HEK293T (cell line): ENCODE data around the gene WDR73.

ENCODE experiments used
- CTCF ChIA-PET: fragments of 350-600 bp; formaldehyde crosslinking; extraction: SDS; loops from one replicate; lab custom pipeline; 2021; ENCODE audit warnings: antibody characterized with exemption, inconsistent platforms; lab: Yijun Ruan, JAX
- POLR2A ChIA-PET: fragments of 350-600 bp; formaldehyde crosslinking; extraction: SDS; loops from one replicate; lab custom pipeline; 2020; ENCODE audit warnings: antibody characterized with exemption, inconsistent platforms; lab: Yijun Ruan, JAX
- DNase-seq: peaks from one replicate; pipeline ENCODE4 v3.0.0; 2012; ENCODE audit warnings: mixed read lengths; ENCODE audit errors: extremely low spot score
- ARNT ChIP-seq: fragments of 450-650 bp; IDR thresholded peaks from 2 replicates; pipeline ENCODE4 v1.6.1; 2017; ENCODE audit warnings: mild to moderate bottlenecking
- BHLHE40 ChIP-seq: fragments of 450-650 bp; IDR thresholded peaks from 2 replicates; pipeline ENCODE4 v1.6.1; 2016; ENCODE audit warnings: mild to moderate bottlenecking, moderate library complexity, borderline replicate concordance
- CTBP1 ChIP-seq: fragments of 450-650 bp; IDR thresholded peaks from 2 replicates; pipeline ENCODE4 v1.6.1; 2016; ENCODE audit warnings: borderline replicate concordance
- ELF4 ChIP-seq: fragments of 450-650 bp; IDR thresholded peaks from 2 replicates; pipeline ENCODE4 v1.6.1; 2017; ENCODE audit warnings: antibody characterized with exemption
- FOXA1 ChIP-seq: fragments of 450-650 bp; IDR thresholded peaks from 2 replicates; pipeline ENCODE4 v1.6.1; 2016; ENCODE audit warnings: mild to moderate bottlenecking
- FOXK2 ChIP-seq: fragments of 450-650 bp; IDR thresholded peaks from 2 replicates; pipeline ENCODE4 v1.6.1; 2016; ENCODE audit warnings: mild to moderate bottlenecking
- FOXM1 ChIP-seq: fragments of 450-650 bp; IDR thresholded peaks from 2 replicates; pipeline ENCODE4 v1.6.1; 2017; ENCODE audit warnings: mild to moderate bottlenecking, borderline replicate concordance
- HDGF ChIP-seq: fragments of 450-650 bp; IDR thresholded peaks from 2 replicates; pipeline ENCODE4 v1.6.1; 2017; ENCODE audit warnings: antibody characterized with exemption, borderline replicate concordance
- L3MBTL2 ChIP-seq: fragments of 450-650 bp; conservative IDR thresholded peaks from 2 replicates; pipeline ENCODE4 v1.6.1; 2016; ENCODE audit warnings: mild to moderate bottlenecking
- LEF1 ChIP-seq: fragments of 450-650 bp; IDR thresholded peaks from 2 replicates; pipeline ENCODE4 v1.6.1; 2017; ENCODE audit warnings: mild to moderate bottlenecking, borderline replicate concordance
- NFRKB ChIP-seq: fragments of 450-650 bp; IDR thresholded peaks from 2 replicates; pipeline ENCODE4 v1.6.1; 2016; ENCODE audit warnings: mild to moderate bottlenecking, moderate library complexity
- PKNOX1 ChIP-seq: fragments of 450-650 bp; IDR thresholded peaks from 2 replicates; pipeline ENCODE4 v1.6.1; 2016
- SP1 ChIP-seq: fragments of 450-650 bp; IDR thresholded peaks from 2 replicates; pipeline ENCODE4 v1.6.1; 2017
- SUZ12 ChIP-seq: fragments of 450-650 bp; IDR thresholded peaks from 2 replicates; pipeline ENCODE4 v1.6.1; 2016; ENCODE audit warnings: mild to moderate bottlenecking
- TARDBP ChIP-seq: fragments of 450-650 bp; IDR thresholded peaks from 2 replicates; pipeline ENCODE4 v1.6.1; 2016
- ZNF384 ChIP-seq: fragments of 450-650 bp; IDR thresholded peaks from 2 replicates; pipeline ENCODE4 v1.6.1; 2016

The WDR73 gene

GRCh38 chr15:84671211-84671610, 17.1 kb upstream of the WDR73 start:
- POLR2A ChIA-PET: no interaction called here
- DNase-seq: no peak
- TF ChIP-seq CTBP1 (no peak), SP1 (no peak), L3MBTL2 (no peak), ELF4 (no peak), BHLHE40 (no peak), ZNF384 (no peak), FOXA1 (no peak), FOXK2 (no peak)
- CTCF ChIA-PET: no interaction called here

DNA sequence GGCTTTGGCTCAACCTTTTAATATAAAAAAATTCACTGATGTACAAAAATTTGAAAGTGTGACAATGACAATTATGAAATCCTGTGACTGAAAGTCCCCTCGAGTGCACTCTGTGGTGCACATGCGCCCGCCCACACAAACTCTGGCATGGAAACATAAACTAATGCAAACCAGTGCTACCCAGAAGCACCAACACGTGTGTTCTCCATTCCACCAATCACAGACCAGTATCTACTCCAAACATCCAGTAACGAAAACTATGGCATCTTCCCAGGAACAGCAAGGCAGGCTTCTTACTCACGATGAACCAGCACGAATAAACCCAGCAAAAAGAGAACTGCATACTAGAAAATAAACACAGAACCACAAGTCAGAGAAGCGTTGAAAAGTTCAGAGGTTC, 15.6 kb upstream of the WDR73 start:
- no peak for TF ChIP-seq L3MBTL2
- no peak for TF ChIP-seq FOXM1
- TF ChIP-seq ARNT: no peak
- no peak for TF ChIP-seq NFRKB
- no peak for TF ChIP-seq TARDBP
- POLR2A ChIA-PET: no interaction called here
- no peak for DNase-seq
- CTCF ChIA-PET: no interaction called here

GRCh38 chr15:84668221-84668982, 14.3 kb upstream of the WDR73 start:
- CTCF ChIA-PET: interaction anchor here (1.0 to 1.4 kb wide), 2 partner anchors 13 to 260 kb away, joined by 3 read pairs; no protein-coding TSS in a partner anchor
- POLR2A ChIA-PET: no interaction called here
- no peak for TF ChIP-seq FOXA1
- no peak for TF ChIP-seq SP1
- no peak for TF ChIP-seq FOXM1
- no peak for TF ChIP-seq NFRKB
- TF ChIP-seq LEF1: no peak
- TF ChIP-seq ELF4: no peak
- no peak for TF ChIP-seq TARDBP
- no peak for DNase-seq

- POLR2A ChIA-PET: no interaction called here
- no peak for DNase-seq
Observed at GRCh38 chr15:84666373-84666772, 12.3 kb upstream of the WDR73 start.

DNA sequence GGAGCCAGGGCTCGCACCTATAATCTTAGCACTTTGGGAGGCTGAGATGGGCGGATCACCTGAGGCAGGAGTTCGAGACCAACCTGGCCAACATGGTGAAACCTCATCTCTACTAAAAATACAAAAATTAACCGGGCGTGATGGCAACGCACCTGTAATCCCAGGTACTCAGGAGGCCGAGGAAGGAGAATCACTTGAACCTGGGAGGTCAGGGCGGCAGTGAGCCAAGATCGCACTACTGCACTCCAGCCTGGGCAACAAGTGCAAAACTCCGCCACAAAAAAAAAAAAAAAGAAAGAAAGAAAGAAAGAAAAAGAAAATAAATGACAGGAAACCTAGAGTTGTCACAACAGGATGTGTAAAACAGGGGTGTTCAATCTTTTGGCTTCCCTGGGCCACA, 6.9 kb upstream of the WDR73 start:
- TF ChIP-seq LEF1 (no peak), CTBP1 (no peak), L3MBTL2 (no peak), FOXM1 (no peak), SUZ12 (no peak), HDGF (no peak), TARDBP (no peak), ARNT (no peak), FOXA1 (no peak)
- CTCF ChIA-PET: interaction anchor here (0.9 kb wide), 1 partner anchor 217 kb away, joined by 3 read pairs; no protein-coding TSS in a partner anchor

More at GRCh38 chr15:84666373-84666772, 12.3 kb upstream of the WDR73 start:
- TF ChIP-seq ARNT (no peak), HDGF (no peak), FOXA1 (no peak), FOXK2 (no peak), PKNOX1 (no peak), LEF1 (no peak), SP1 (no peak), CTBP1 (no peak), FOXM1 (no peak), BHLHE40 (no peak), TARDBP (no peak), NFRKB (no peak), SUZ12 (no peak), ZNF384 (no peak), L3MBTL2 (no peak), ELF4 (no peak)
- CTCF ChIA-PET: no interaction called here

DNA sequence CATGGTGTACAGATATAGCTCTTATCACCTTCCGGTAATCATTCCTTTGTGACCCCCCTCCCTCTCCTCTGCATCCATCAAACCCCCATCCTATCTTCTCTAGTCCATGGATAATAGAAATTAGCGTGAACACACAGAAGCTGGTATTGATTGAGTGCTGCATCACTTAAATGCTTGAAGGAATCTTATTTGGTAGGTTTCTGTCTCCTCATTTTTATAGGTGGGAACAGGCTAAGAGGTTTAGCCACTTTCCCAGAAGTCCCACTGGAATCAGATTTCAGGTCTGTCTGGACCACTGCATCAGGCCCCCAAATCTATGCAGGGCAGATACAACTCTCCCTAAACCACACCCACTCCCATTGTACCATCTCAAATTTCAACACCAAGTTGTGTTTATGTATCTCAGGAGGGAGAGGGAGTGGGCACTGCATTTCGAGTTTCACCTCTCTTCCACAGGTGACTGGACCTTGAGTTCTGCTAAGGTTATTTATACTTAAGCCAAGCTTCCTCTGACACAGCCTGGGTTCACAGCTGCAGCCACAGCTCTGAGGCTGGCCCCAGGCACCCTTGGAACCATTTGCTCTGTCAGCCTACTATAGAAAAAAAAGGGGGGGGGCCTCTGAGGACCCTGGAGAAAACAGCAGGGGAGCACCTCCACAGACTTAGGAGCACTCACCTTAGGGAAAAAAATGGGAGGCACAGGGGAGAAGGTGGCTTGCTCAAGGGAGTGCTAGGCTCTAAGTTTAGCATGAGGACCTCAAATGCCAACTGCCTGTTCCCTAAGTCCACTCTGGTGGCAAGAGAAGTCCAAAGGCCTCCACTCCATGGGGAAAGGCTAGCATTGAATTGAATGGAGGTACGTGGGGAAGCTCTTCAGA, 6.1 kb upstream of the WDR73 start:
- no peak for DNase-seq
- CTCF ChIA-PET: interaction anchor here (0.6 to 1.2 kb wide), 4 partner anchors 17 to 218 kb away, joined by 3 to 5 read pairs (median 3); no protein-coding TSS in a partner anchor
- TF ChIP-seq PKNOX1: no peak
- no peak for TF ChIP-seq CTBP1
- no peak for TF ChIP-seq ARNT
- no peak for TF ChIP-seq BHLHE40
- no peak for TF ChIP-seq LEF1
- TF ChIP-seq SP1: no peak
- TF ChIP-seq HDGF: no peak
- no peak for TF ChIP-seq TARDBP
- TF ChIP-seq FOXA1: no peak
- no peak for TF ChIP-seq SUZ12
- TF ChIP-seq FOXM1: no peak
- TF ChIP-seq L3MBTL2: no peak
- no peak for TF ChIP-seq FOXK2
- TF ChIP-seq NFRKB: no peak
- no peak for TF ChIP-seq ELF4
- TF ChIP-seq ZNF384: no peak
- POLR2A ChIA-PET: interaction anchor here (0.6 to 2.6 kb wide), 3 partner anchors 28 to 59 kb away, joined by 3 to 10 read pairs (median 4); partner anchors contain the start of gene SEC11A

More for the DNA sequence above, 6.9 kb upstream of the WDR73 start:
- no peak for DNase-seq
- POLR2A ChIA-PET: interaction anchor here (2.6 kb wide), 1 partner anchor 55 kb away, joined by 10 read pairs; the partner anchor contains the start of gene SEC11A
